ENCODE results near the gene USP15.

USP15 gene

GRCh38 chr12:62435303-62436163 is 175.3 kb downstream of the USP15 start:
- H3K36me3 ChIP-seq (ENCODE audit: control insufficient read depth, low read length) = no peaks in the 10 kb centered on the region
- no peaks in the 10 kb centered on the region for H3K9me3 ChIP-seq (ENCODE audit: control insufficient read depth, insufficient read depth, low read length)
- no peak overlapping the region for H3K27ac ChIP-seq (ENCODE audit: low read depth, low read length)
- no peak for TF ChIP-seq EZH2phosphoT487 (IDR thresholded peaks at IDR 0.05; ENCODE audit: borderline replicate concordance, low read length)
- TF ChIP-seq, protein P1, sequence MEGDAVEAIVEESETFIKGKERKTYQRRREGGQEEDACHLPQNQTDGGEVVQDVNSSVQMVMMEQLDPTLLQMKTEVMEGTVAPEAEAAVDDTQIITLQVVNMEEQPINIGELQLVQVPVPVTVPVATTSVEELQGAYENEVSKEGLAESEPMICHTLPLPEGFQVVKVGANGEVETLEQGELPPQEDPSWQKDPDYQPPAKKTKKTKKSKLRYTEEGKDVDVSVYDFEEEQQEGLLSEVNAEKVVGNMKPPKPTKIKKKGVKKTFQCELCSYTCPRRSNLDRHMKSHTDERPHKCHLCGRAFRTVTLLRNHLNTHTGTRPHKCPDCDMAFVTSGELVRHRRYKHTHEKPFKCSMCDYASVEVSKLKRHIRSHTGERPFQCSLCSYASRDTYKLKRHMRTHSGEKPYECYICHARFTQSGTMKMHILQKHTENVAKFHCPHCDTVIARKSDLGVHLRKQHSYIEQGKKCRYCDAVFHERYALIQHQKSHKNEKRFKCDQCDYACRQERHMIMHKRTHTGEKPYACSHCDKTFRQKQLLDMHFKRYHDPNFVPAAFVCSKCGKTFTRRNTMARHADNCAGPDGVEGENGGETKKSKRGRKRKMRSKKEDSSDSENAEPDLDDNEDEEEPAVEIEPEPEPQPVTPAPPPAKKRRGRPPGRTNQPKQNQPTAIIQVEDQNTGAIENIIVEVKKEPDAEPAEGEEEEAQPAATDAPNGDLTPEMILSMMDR (IDR thresholded peaks at IDR 0.05; ENCODE audit: low read depth, low read length, poor library complexity, severe bottlenecking) = peak; percentile 60
- peak overlapping the region; percentile 72 for H3K4me2 ChIP-seq (ENCODE audit: low read length)
- H4K20me1 ChIP-seq (ENCODE audit: control insufficient read depth, insufficient read depth, low read depth, low read length) = no peaks in the 10 kb centered on the region
- peak overlapping the region; percentile 67 for H3K4me3 ChIP-seq (ENCODE audit: low read length)
- H3K79me2 ChIP-seq (ENCODE audit: control insufficient read depth, low read length) = no peaks in the 10 kb centered on the region
- H3K27me3 ChIP-seq (ENCODE audit: control insufficient read depth, low read length) = peaks cover 24% of the 10 kb centered on the region
- H3K9me2 ChIP-seq (replicated peaks; ENCODE audit: control insufficient read depth, low read length) = no peaks in the 10 kb centered on the region
- H3F3A ChIP-seq (ENCODE audit: control insufficient read depth, insufficient read depth) = no peaks in the 10 kb centered on the region
- peaks cover 17% of the 10 kb centered on the region for H3K4me1 ChIP-seq (ENCODE audit: control insufficient read depth, low read length)

DNA sequence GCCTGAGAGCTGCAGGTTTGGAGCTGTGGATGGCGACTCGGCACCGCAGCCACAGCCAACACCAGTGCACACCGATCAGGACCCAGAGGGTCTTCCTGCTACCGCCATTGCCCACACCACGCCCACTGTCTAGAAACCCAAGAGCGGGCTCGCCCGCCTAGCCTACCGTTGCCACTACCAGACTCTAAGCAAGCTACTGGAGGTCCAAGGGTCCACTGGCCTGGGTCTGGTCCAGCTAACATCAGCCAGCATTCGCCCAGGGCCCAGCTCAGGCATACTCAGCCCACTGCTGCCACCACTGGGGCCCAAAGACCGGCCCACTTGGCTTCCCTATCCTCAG is 175.9 kb downstream of the USP15 start:
- Histone ChIP-seq H3F3A (ENCODE audit: control insufficient read depth, insufficient read depth) (no peaks in the 10 kb centered on the region), H4K20me1 (ENCODE audit: control insufficient read depth, insufficient read depth, low read depth, low read length) (no peaks in the 10 kb centered on the region), H3K4me3 (ENCODE audit: low read length) (no peak overlapping the region), H3K9me3 (ENCODE audit: control insufficient read depth, insufficient read depth, low read length) (peaks cover 2% of the 10 kb centered on the region), H3K4me1 (ENCODE audit: control insufficient read depth, low read length) (peaks cover 17% of the 10 kb centered on the region), H3K27me3 (ENCODE audit: control insufficient read depth, low read length) (peaks cover 18% of the 10 kb centered on the region), H3K79me2 (ENCODE audit: control insufficient read depth, low read length) (no peaks in the 10 kb centered on the region), H3K9me2 (replicated peaks; ENCODE audit: control insufficient read depth, low read length) (no peaks in the 10 kb centered on the region), H3K36me3 (ENCODE audit: control insufficient read depth, low read length) (no peaks in the 10 kb centered on the region), H3K4me2 (ENCODE audit: low read length) (no peak overlapping the region), H3K27ac (ENCODE audit: low read depth, low read length) (no peak overlapping the region)
- TF ChIP-seq EZH2phosphoT487 (IDR thresholded peaks at IDR 0.05; ENCODE audit: borderline replicate concordance, low read length) = no peak
- TF ChIP-seq, protein P1 (IDR thresholded peaks at IDR 0.05; ENCODE audit: low read depth, low read length, poor library complexity, severe bottlenecking) = no peak

GRCh38 chr12:62438098-62438692 is 178.0 kb downstream of the USP15 start:
- H4K20me1 ChIP-seq (ENCODE audit: control insufficient read depth, insufficient read depth, low read depth, low read length) = no peaks in the 10 kb centered on the region
- H3K9me2 ChIP-seq (replicated peaks; ENCODE audit: control insufficient read depth, low read length) = no peaks in the 10 kb centered on the region
- H3K9me3 ChIP-seq (ENCODE audit: control insufficient read depth, insufficient read depth, low read length) = peaks cover 6% of the 10 kb centered on the region
- H3K4me1 ChIP-seq (ENCODE audit: control insufficient read depth, low read length) = peaks cover 17% of the 10 kb centered on the region
- peaks cover 16% of the 10 kb centered on the region for H3K27me3 ChIP-seq (ENCODE audit: control insufficient read depth, low read length)
- H3K4me2 ChIP-seq (ENCODE audit: low read length) = no peak overlapping the region
- TF ChIP-seq, protein P1 (IDR thresholded peaks at IDR 0.05; ENCODE audit: low read depth, low read length, poor library complexity, severe bottlenecking) = peak; percentile 68
- no peak for TF ChIP-seq EZH2phosphoT487 (IDR thresholded peaks at IDR 0.05; ENCODE audit: borderline replicate concordance, low read length)
- H3K36me3 ChIP-seq (ENCODE audit: control insufficient read depth, low read length) = no peaks in the 10 kb centered on the region
- H3F3A ChIP-seq (ENCODE audit: control insufficient read depth, insufficient read depth) = no peaks in the 10 kb centered on the region
- H3K79me2 ChIP-seq (ENCODE audit: control insufficient read depth, low read length) = no peaks in the 10 kb centered on the region
- no peak overlapping the region for H3K4me3 ChIP-seq (ENCODE audit: low read length)
- no peak overlapping the region for H3K27ac ChIP-seq (ENCODE audit: low read depth, low read length)
